Calu3 (cell line): ENCODE measurements around the gene TBC1D10A. TPM values are rescaled to one million over a fixed set of nuclear protein-coding genes. Genes with fewer than 3 reads are reported as not detected.

Experiments
- BruUV-seq: library from RNA; stranded (reverse); fragments of 400-500 nt; replicated peaks from 2 replicates; lab custom pipeline; 2021; lab: Mats Ljungman, UMichigan
- CTCF ChIA-PET: fragments of 300-600 bp; sonication (Branson Sonifier 250); formaldehyde crosslinking; loops from one replicate; lab custom pipeline; 2022; ENCODE audit warnings: antibody characterized with exemption; lab: Charles Lee
- DNase-seq: peaks from one replicate; pipeline ENCODE4 v3.0.0; 2022
- H3K27ac Mint-ChIP-seq: one replicate; pipeline ENCODE4 v1.8.0; 2022; ENCODE audit warnings: mixed read lengths; ENCODE audit not compliant: unreplicated experiment
- H3K27me3 Mint-ChIP-seq: one replicate; pipeline ENCODE4 v1.8.0; 2022; ENCODE audit warnings: mixed read lengths; ENCODE audit not compliant: unreplicated experiment
- H3K36me3 Mint-ChIP-seq: one replicate; pipeline ENCODE4 v1.8.0; 2022; ENCODE audit warnings: mild to moderate bottlenecking, moderate library complexity, mixed read lengths; ENCODE audit not compliant: insufficient read depth, unreplicated experiment
- H3K4me1 Mint-ChIP-seq: one replicate; pipeline ENCODE4 v1.8.0; 2022; ENCODE audit warnings: mild to moderate bottlenecking, low read depth, mixed read lengths; ENCODE audit not compliant: unreplicated experiment
- H3K4me3 Mint-ChIP-seq: one replicate; pipeline ENCODE4 v1.8.0; 2022; ENCODE audit warnings: mild to moderate bottlenecking, low read depth, moderate library complexity, mixed read lengths; ENCODE audit not compliant: unreplicated experiment
- H3K9me3 Mint-ChIP-seq: one replicate; pipeline ENCODE4 v1.8.0; 2022; ENCODE audit warnings: low read depth, mixed read lengths; ENCODE audit not compliant: unreplicated experiment
- intact Hi-C: fragments of 100-400 bp; cut with micrococcal nuclease; formaldehyde crosslinking; loops from one replicate; pipeline ENCODE4 v1.10.0; 2022; ENCODE audit not compliant: unreplicated experiment
- total RNA-seq: library from RNA; stranded (reverse); gene quantifications from 2 replicates; pipeline ENCODE4 v1.2.3, GENCODE V29; 2022
- TF ChIP-seq, protein P1 (sequence below): fragments of 200-600 bp; IDR thresholded peaks from one replicate; pipeline ENCODE4 v1.8.0; 2022; ENCODE audit warnings: antibody characterized with exemption; ENCODE audit not compliant: unreplicated experiment

The TBC1D10A gene
- total RNA-seq, 1 experiment from 2014 or later: 24.5 TPM

DNA sequence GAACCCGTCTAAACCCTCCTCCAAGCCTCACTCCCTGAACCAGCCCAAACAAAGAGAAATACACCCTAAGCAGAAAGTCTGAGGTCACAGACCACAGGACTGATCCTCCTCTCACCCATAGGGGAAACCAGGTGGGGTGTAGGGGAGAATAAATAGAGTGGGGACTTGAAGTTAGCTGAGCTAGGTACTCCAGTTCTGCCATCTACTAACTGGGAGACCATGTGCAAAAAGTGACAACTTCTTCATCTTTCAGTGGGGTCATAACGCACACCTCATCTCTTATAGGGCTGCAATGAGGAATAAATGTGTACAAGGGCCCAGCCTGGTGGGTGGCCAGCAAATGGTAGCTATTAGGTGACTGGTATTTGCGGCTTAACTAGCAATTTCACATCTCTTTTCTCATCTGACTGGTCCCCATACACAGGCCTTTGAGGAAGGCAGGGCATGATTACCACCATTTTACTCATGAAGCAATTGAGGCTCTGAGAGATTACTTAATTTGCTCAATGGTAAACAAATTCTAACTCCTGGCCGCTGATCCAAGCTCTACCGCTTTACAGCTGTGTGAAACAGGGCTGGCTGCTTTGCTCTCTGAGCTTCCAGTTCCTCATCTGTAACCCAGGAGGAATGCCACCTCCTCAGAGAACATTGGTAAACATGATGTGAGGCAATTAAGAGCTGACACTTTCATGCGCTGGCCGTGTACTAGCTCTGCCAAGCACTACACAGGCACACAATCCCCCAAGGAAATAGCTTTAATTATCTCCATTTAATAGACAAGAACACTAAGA, 16.6 kb downstream of the TBC1D10A start:
- peaks cover 8% of the 10 kb centered on the region for H3K36me3 Mint-ChIP-seq
- TF ChIP-seq, protein P1, sequence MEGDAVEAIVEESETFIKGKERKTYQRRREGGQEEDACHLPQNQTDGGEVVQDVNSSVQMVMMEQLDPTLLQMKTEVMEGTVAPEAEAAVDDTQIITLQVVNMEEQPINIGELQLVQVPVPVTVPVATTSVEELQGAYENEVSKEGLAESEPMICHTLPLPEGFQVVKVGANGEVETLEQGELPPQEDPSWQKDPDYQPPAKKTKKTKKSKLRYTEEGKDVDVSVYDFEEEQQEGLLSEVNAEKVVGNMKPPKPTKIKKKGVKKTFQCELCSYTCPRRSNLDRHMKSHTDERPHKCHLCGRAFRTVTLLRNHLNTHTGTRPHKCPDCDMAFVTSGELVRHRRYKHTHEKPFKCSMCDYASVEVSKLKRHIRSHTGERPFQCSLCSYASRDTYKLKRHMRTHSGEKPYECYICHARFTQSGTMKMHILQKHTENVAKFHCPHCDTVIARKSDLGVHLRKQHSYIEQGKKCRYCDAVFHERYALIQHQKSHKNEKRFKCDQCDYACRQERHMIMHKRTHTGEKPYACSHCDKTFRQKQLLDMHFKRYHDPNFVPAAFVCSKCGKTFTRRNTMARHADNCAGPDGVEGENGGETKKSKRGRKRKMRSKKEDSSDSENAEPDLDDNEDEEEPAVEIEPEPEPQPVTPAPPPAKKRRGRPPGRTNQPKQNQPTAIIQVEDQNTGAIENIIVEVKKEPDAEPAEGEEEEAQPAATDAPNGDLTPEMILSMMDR: no peak
- BruUV-seq: no TSS peak
- no peak for DNase-seq
- no peak overlapping the region for H3K27ac Mint-ChIP-seq
- H3K27me3 Mint-ChIP-seq: no peaks in the 10 kb centered on the region
- CTCF ChIA-PET: interaction anchor here (0.7 to 1.0 kb wide), 2 partner anchors 12 to 22 kb away, joined by 3 to 7 read pairs; no protein-coding TSS in a partner anchor
- H3K4me3 Mint-ChIP-seq: no peak overlapping the region
- peaks cover 92% of the 10 kb centered on the region for H3K4me1 Mint-ChIP-seq
- intact Hi-C loops: no loop called here
- H3K9me3 Mint-ChIP-seq: no peaks in the 10 kb centered on the region

DNA sequence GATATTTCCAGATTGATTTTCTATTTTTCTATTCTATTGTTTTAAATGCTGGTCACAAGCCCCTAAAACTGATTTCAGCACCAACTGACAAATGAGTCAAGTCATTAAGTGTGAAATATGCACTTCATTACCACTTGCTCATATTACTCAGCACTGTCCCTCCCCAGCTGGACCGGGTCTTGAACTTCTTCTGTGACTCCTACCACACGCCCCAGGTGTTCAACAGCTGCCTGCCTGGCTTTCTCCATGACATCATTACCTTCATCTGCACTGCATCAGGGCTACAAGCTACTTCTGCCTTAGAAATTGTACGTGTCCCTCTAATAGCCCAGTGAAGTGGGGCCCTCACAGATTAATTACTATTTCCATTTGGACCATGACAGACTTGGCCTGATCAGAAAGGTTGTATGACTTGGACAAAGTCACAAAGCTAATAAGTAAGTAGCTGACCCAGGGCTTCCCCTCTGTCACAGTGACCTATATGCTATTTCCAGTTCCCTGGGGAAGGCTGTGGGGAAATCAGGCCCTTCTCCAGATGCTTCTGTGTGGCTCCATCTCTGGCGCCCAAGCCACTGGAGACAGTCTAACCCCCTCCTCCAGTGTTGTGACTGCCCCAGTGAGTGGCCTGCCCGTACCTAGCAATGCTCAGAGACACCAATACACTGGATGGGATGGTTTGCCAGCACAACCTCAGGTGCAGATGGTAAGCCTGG, 18.1 kb downstream of the TBC1D10A start:
- no peaks in the 10 kb centered on the region for H3K27me3 Mint-ChIP-seq
- no peaks in the 10 kb centered on the region for H3K9me3 Mint-ChIP-seq
- H3K36me3 Mint-ChIP-seq: peaks cover 8% of the 10 kb centered on the region
- TF ChIP-seq, protein P1: no peak
- intact Hi-C loops: no loop called here
- no peak for DNase-seq
- CTCF ChIA-PET: interaction anchor here (0.6 to 1.3 kb wide), 2 partner anchors 10 to 120 kb away, joined by 4 to 14 read pairs; no protein-coding TSS in a partner anchor
- peaks cover 92% of the 10 kb centered on the region for H3K4me1 Mint-ChIP-seq
- no peak overlapping the region for H3K27ac Mint-ChIP-seq
- no peak overlapping the region for H3K4me3 Mint-ChIP-seq
- no TSS peak for BruUV-seq

DNA sequence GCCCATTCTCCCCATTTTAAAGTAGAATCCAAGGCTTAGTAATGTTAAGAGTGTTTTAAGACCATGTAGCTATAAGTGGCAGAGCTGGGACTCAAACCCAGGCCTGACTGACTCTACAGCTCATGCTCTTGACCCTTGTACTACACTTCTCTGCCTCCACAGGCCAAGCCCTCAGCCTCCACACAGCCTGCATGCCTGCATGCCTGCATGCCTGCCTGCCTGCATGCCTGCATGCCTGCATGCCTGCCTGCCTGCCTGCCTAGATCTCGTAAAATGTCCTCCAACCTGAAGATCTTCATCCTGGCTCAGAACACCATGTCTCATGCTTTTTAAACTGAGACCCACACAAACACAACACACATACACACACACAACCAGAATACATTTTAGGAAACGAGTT, 18.6 kb downstream of the TBC1D10A start:
- H3K27ac Mint-ChIP-seq: no peak overlapping the region
- TF ChIP-seq, protein P1: no peak
- H3K9me3 Mint-ChIP-seq: no peaks in the 10 kb centered on the region
- peaks cover 8% of the 10 kb centered on the region for H3K36me3 Mint-ChIP-seq
- DNase-seq: no peak
- no peaks in the 10 kb centered on the region for H3K27me3 Mint-ChIP-seq
- H3K4me3 Mint-ChIP-seq: no peak overlapping the region
- no TSS peak for BruUV-seq
- CTCF ChIA-PET: interaction anchor here (0.6 to 1.3 kb wide), 2 partner anchors 10 to 119 kb away, joined by 4 to 14 read pairs; no protein-coding TSS in a partner anchor
- intact Hi-C loops: no loop called here
- H3K4me1 Mint-ChIP-seq: peaks cover 92% of the 10 kb centered on the region

DNA sequence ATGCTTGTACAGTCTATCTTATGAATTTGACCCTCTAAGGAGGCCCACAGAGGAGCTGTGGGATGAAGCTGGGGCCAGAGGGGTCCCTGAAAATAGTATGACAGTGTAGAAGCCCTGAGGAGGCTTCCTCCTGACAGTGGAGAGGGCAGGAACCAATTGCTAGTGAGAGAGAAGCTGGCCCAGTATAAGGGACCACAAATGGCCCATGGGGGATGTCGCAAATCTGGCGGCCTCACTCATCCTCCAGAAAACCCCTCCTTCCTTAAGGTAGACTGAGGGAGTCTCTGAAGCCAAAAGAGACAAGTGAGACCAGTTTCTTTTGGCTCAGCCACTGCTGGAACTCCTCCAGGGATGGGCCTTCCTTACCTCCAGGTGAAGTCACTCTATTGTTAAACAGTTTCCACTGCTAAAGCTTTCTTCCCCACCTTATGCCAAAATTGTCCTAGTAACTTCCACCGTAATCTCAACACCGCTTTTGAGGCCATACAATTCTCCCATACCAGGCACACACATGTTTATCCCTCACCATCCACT, 19.6 kb downstream of the TBC1D10A start:
- Mint-ChIP-seq H3K27ac (no peak overlapping the region), H3K9me3 (no peaks in the 10 kb centered on the region), H3K36me3 (peaks cover 12% of the 10 kb centered on the region), H3K4me1 (peaks cover 92% of the 10 kb centered on the region), H3K4me3 (no peak overlapping the region), H3K27me3 (no peaks in the 10 kb centered on the region)
- intact Hi-C loops: no loop called here
- TF ChIP-seq, protein P1: no peak
- no TSS peak for BruUV-seq
- DNase-seq: no peak
- CTCF ChIA-PET: no interaction called here
